SH-SY5Y (cell line): ENCODE measurements around the gene MBD3.

Experiments
- GATA2 ChIP-seq: IDR thresholded peaks from 2 replicates; pipeline ENCODE4 v1.6.1; 2011; ENCODE audit warnings: mild to moderate bottlenecking, low read depth, low read length
- GATA3 ChIP-seq: IDR thresholded peaks from 2 replicates; pipeline ENCODE4 v1.6.1; 2011; ENCODE audit warnings: low read depth, mild to moderate bottlenecking, low read length, moderate library complexity

MBD3 gene

GRCh38 chr19:1592024-1592754, 476 bp downstream of the MBD3 start:
- TF ChIP-seq GATA2 (no peak; the same call in 1 of the 2 replicates), GATA3 (no peak)

DNA sequence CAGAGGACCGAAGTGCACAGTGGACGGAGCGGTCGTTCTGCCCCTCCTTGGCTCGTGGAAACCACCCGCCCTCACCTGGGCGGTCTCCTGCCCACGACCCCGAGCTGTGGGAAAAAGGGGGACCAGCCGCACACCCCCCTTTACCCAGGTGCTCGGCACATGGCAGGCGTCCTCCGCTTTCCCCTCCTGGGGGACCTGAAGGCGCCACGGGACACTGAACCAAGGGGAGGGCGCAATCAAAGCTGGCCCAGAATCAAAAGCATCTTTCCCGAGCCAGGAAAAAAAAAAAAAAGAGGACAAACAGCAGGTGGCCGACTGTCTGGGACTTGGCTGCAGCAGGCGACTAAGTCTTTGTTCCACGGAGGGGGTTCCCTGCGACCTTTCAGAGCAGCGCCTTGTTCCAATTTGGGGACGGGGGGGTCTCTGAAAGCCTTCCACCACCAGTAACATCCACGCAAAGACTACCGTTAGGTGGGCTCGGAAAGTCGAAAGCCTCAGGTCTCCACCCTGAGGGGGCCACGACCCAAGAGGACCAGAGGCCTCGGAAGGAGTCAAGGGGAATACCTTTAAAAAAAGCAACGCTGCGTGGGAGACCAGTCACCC, 1.1 kb downstream of the MBD3 start:
- TF ChIP-seq GATA3 = no peak
- no peak for TF ChIP-seq GATA2

DNA sequence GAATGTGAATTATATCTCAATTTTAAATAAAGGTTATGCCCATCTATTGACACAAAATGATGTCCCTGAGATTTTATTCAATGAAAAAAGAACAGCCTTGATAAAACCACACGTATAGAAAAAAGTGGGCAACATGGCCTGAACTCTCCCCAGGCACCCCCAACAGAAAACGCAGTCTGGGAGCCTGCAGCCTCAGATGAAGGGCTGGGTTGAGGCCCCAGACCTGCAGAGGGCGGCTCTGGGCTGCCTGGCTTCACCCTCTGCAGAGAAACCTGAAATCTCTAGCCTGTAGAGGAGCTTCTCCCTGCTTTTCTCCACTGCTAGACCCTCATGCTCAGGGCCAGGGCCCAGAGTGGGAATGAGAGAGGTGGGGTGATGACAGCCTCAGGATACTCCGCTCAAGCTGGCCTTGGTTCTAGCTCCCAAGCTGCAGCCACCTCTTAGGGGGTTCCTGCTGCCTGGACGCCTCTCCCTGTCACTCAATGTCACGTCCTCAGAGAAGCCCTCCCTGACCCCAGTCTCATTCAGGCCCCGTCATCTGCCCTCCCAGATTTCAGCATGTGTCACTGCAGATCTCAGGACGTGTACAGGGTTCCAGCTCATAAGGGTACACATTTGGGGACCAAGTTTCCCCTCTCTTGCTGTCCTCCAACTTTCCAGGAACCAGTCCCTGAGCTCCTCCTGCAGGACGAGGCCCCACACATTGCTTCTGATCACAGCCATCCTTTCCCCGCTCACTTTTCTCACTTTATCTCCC, 1.8 kb downstream of the MBD3 start:
- no peak for TF ChIP-seq GATA2
- no peak for TF ChIP-seq GATA3

DNA sequence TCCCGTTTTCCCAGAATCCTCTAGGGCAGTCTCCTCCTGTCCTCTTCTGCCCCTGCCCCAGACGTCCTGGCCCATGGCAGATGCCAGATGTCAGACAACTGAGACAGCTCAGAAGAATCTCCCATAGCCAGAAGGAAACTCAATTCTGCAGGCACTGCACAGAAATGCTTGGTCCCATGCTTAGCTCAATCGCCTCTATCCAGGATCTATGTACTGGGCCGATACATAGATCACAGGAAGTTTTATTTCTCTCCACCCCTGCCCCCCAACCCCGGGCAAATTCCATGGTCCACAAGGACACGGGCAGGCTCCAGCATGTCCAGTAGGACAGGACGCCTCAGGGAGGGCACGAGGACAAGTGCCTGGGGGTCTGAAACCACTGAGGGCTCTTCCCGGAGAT, 4.8 kb downstream of the MBD3 start:
- no peak for TF ChIP-seq GATA3
- no peak for TF ChIP-seq GATA2

GRCh38 chr19:1585243-1585580, 7.5 kb downstream of the MBD3 start:
- no peak for TF ChIP-seq GATA3

DNA sequence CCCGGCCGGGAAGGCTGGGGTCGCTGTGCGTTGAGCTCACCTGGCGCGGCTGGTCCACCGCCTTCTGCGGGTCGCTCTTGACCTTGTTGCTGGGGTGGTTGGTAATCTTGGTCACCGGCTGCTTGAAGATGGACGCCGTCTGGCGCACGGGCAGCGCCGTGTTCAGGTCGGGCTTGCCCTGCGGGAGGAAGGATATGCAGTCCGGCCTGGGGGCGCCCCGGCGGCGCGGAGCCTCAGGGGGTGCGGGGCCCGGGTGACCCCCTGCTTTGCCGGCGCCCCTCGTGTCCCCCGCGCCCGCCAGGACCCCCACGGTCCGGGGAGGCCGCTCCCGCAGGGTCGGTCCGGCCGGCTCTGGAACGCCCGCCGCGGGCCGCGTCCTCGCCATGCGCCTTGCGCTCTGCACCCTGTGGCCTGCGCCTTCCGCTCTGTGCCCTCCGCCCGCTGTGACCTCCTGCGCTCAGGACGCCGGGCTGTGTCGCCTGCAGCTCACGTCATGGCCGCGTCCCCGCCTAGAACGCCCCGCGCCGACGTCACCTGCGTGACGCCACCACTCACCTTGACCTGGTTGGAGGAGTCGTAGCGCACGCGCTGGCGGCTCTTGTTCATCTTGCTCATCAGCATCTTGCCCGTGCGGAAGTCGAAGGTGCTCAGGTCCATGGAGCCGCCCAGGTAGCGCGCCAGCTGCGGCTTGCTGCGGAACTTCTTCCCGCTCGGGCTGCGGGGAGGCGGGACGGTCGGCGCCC, 8.0 kb downstream of the MBD3 start:
- TF ChIP-seq GATA3 = no peak
- TF ChIP-seq GATA2 = no peak

- TF ChIP-seq GATA3 = no peak
- TF ChIP-seq GATA2 = no peak
These were observed 10.5 kb downstream of the MBD3 start for GRCh38 chr19:1582201-1582600.

GRCh38 chr19:1580957-1581356, 11.7 kb downstream of the MBD3 start:
- no peak for TF ChIP-seq GATA2

DNA sequence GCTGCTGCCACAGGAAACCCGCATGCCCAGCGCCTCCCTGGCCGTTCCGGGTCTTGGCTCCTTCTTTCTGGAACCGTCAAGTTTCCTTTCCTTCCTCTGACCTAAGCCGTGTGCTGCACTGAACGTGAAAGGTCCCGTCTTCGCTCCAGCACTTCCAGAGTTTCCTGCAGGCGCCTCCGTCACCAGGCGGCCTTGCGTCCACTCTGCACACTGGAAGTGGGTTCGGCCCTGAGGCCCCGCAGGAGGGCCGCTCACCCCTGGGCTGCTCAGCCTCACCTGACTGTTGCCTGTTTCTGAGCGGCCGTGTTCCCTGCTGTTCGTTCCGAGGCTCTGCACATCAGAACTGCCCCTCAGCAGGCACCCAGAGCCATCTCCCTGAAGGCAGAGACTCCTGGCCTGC, 12.3 kb downstream of the MBD3 start:
- TF ChIP-seq GATA2 = no peak
- TF ChIP-seq GATA3 = no peak

DNA sequence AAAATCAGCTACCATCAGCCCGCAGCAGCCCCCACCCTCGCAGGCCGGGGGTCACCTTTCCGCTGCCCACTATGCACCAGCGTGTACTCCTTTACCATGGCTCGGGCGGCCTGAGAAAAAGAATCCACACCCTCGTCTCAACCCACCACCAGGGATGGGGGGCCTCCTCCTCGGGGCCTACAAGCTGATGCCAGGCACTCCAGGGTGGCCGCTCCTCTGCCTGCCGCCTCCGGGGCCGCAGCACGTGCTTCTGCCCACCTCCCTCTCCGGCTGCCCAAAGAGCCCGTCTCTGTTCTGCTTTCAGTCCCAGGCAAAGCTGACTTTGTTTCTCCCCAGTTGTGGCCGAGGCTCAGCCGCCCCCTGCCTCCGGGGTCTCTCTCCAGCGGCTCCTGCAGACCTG, 13.4 kb downstream of the MBD3 start:
- TF ChIP-seq GATA3 = no peak
- TF ChIP-seq GATA2 = no peak

- TF ChIP-seq GATA2 = no peak
- TF ChIP-seq GATA3 = no peak
These were observed 14.6 kb downstream of the MBD3 start for GRCh38 chr19:1577929-1578618.

DNA sequence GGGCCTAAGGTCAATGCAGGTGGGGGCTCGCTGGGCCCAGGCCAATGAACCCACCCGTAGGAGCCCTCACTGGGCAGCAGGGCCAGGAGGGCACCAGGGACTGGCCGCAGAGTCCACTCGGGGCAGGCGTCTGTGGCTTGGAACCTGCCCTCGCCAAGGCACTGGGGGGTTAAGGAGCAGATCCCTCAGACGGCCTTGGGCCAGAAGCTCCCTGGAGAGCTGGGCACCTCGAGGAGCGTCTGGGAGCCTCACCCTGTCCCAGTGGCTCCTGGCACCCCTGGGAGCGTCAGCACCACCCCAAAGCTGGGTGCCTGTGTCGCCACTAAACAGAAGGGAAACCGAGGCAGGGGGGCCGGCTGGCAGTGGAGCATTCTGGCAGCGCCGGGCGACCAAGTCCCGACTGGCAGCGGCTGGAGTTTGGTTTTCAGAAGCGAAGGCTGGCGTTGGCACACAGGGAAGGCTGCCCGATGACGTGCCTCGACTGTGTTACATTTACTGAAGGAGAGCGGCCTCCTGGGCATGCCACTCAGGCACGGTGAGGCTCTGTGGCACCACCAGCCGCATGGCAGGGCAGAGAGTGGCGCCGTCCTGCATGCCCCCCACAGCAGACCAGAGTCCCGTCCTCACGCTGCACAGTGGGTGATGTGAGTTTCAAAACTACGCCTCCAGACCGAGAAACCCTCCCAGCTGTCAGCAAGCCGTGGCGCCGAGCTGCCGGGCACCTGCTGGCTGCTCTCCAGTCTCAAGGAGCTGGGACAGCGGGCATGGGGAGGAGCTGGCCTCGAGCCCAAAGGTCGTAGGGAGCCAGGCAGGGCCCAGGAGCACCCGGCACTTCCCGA, 15.4 kb downstream of the MBD3 start:
- TF ChIP-seq GATA2 (no peak), GATA3 (no peak)
